Kidney (tissue), 14 donors: ENCODE results near the gene LIFR. TPM values are rescaled to one million over a fixed set of nuclear protein-coding genes. Genes with fewer than 3 reads are reported as not detected.

Experiments used
- DNase-seq, 5 donors: peaks; one replicate each; pipeline ENCODE4 v3.0.0-alpha.2; 2013 to 2020
- FAIRE-seq: peaks from 2 replicates; lab custom pipeline; 2012; peaks lifted over from hg19 to GRCh38; lab: Jason Lieb, UNC
- H3K27ac ChIP-seq, 2 donors: one replicate each; pipeline ENCODE4 v1.7.0; 2013; ENCODE audit warnings: low read depth in 2 of 2, low read length in 2 of 2, inconsistent platforms in 1 of 2
- H3K27me3 ChIP-seq: one replicate; pipeline ENCODE4 v1.7.1; 2013; ENCODE audit warnings: low read length, inconsistent platforms; ENCODE audit not compliant: control insufficient read depth, insufficient read depth
- H3K36me3 ChIP-seq, 3 donors: one replicate each; pipeline versions ENCODE4 v1.7.0 to v1.7.1; 2013; ENCODE audit warnings: low read length in 3 of 3, control low read depth in 1 of 3, inconsistent platforms in 1 of 3; ENCODE audit not compliant: insufficient read depth in 3 of 3, control insufficient read depth in 2 of 3
- H3K4me1 ChIP-seq, 3 donors: one replicate each; pipeline versions ENCODE4 v1.7.0 to v1.7.1; 2013; ENCODE audit warnings: low read length in 3 of 3, inconsistent platforms in 1 of 3, low read depth in 1 of 3; ENCODE audit not compliant: control insufficient read depth in 2 of 3, insufficient read depth in 2 of 3
- H3K4me3 ChIP-seq, 3 donors: one replicate each; pipeline versions ENCODE4 v1.7.0 to v1.8.1; 2013; ENCODE audit warnings: low read length in 3 of 3, control low read depth in 1 of 3, inconsistent platforms in 1 of 3
- H3K9ac ChIP-seq, 3 donors: one replicate each; pipeline versions ENCODE4 v1.7.0 to v1.7.1; 2013; ENCODE audit warnings: low read length in 3 of 3, control low read depth in 1 of 3, inconsistent platforms in 1 of 3
- H3K9me3 ChIP-seq, 3 donors: one replicate each; pipeline versions ENCODE4 v1.7.0 to v1.7.1; 2013; ENCODE audit warnings: low read length in 3 of 3, control low read depth in 1 of 3, inconsistent platforms in 1 of 3; ENCODE audit not compliant: control insufficient read depth in 2 of 3, insufficient read depth in 1 of 3
- CTCF ChIP-seq: IDR thresholded peaks from 3 replicates; pipeline ENCODE4 v1.5.1; 2012; ENCODE audit warnings: mild to moderate bottlenecking, moderate library complexity, borderline replicate concordance; ENCODE audit not compliant: insufficient read depth; ENCODE audit errors: extremely low read depth
- intact Hi-C: fragments of 100-400 bp; cut with DNase I; formaldehyde crosslinking; loops from one replicate; pipeline ENCODE4 v1.11.1; 2022
- polyA plus RNA-seq: library from polyadenylated mRNA; stranded (reverse); fragments of 350-450 nt; fragmentation: Illumina TruSeq; extraction: RNeasy Lipid Tissue Mini Kit (QIAGEN cat#74804); gene quantifications from one replicate; pipeline ENCODE4 v1.2.3, GENCODE V29; 2014; ENCODE audit warnings: low read depth, low replicate concordance; ENCODE audit not compliant: insufficient read depth
- total RNA-seq: library from RNA; stranded (reverse); fragmentation: NEBNext Ultra II Directional; extraction: Animal tissue kit (Norgen Biotek cat#: 25700); gene quantifications from one replicate; pipeline ENCODE4 v1.2.1, GENCODE V29; 2021
- donor health status: control.
- donor health status: control.
- donor health status: control.
- donor health status: control.
- donor health status: control.
- donor health status: DM: yes; HTN: yes; CAD: no.
- donor health status: Normal renal cell carcinoma (clear cell type).

The LIFR gene
- total and polyA plus RNA-seq, 2 donors from 2014 or later: 8.5 to 90.1 TPM

GRCh38 chr5:38576961-38577684, 20.7 kb upstream of the LIFR start:
- H3K4me1 ChIP-seq: no peaks in the 10 kb centered on the region
- H3K27ac ChIP-seq: no peak overlapping the region
- no peak for TF ChIP-seq CTCF
- H3K9me3 ChIP-seq: no peaks in the 10 kb centered on the region
- no peaks in the 10 kb centered on the region for H3K36me3 ChIP-seq
- no peak for DNase-seq
- no peak for FAIRE-seq
- no peak overlapping the region for H3K4me3 ChIP-seq
- H3K9ac ChIP-seq: no peak overlapping the region
- intact Hi-C loops: no loop called here
- H3K27me3 ChIP-seq: no peaks in the 10 kb centered on the region

GRCh38 chr5:38576442-38576841, 20.0 kb upstream of the LIFR start:
- H3K9me3 ChIP-seq: no peaks in the 10 kb centered on the region
- TF ChIP-seq CTCF: no peak
- FAIRE-seq (no peak), DNase-seq (peak in 2 of 5 donors; percentile 59 to 60)
- H3K36me3 ChIP-seq: no peaks in the 10 kb centered on the region
- H3K4me3 ChIP-seq: no peak overlapping the region
- no peak overlapping the region for H3K9ac ChIP-seq
- H3K4me1 ChIP-seq: no peaks in the 10 kb centered on the region
- intact Hi-C loops: no loop called here
- H3K27ac ChIP-seq: no peak overlapping the region
- no peaks in the 10 kb centered on the region for H3K27me3 ChIP-seq

- Histone ChIP-seq H3K9me3 (no peaks in the 10 kb centered on the region), H3K27ac (no peak overlapping the region), H3K4me1 (no peaks in the 10 kb centered on the region), H3K9ac (no peak overlapping the region), H3K27me3 (no peaks in the 10 kb centered on the region), H3K4me3 (no peak overlapping the region), H3K36me3 (no peaks in the 10 kb centered on the region)
- DNase-seq (peak in 2 of 5 donors; percentile 57 to 63), FAIRE-seq (no peak)
- intact Hi-C loops: no loop called here
- TF ChIP-seq CTCF: no peak
These were observed 19.0 kb upstream of the LIFR start for GRCh38 chr5:38575476-38575875.
